ENCODE data around the gene CNPPD1. TPM values are rescaled to one million over a fixed set of nuclear protein-coding genes. Genes with fewer than 3 reads are reported as not detected.

The CNPPD1 gene
- total and polyA plus RNA-seq, 2 of the 8 experiments (the other 6 are each of a cell fraction or from before 2014, with no cell fraction given), result 32.9 to 35.9 TPM

GRCh38 chr2:219197388-219197787, 20.7 kb upstream of the CNPPD1 start:
- DNase-seq (ENCODE audit: low read depth in 1 of 2, low spot score in 2 of 2) (no peak), FAIRE-seq (no peak)
- Histone ChIP-seq H2BK120ac (replicated peaks; ENCODE audit: low read depth, low read length) (no peak overlapping the region), H3K4me1 (replicated peaks in 1 of 4; ENCODE audit: control insufficient read depth in 3 of 4, insufficient read depth in 4 of 4, low read length in 3 of 4) (no peaks in the 10 kb centered on the region), H2BK5ac (ENCODE audit: low read depth, low read length) (no peak overlapping the region), H3K79me1 (ENCODE audit: low read depth, low read length) (no peaks in the 10 kb centered on the region), H3K36me3 (ENCODE audit: control insufficient read depth in 2 of 4, insufficient read depth in 4 of 4, low read length in 3 of 4) (no peaks in the 10 kb centered on the region), H3K18ac (ENCODE audit: extremely low read depth, low read length) (no peak overlapping the region), H3K9ac (replicated peaks in 1 of 4; ENCODE audit: extremely low read depth in 1 of 4, low read depth in 3 of 4, low read length in 3 of 4) (no peak overlapping the region), H3K27ac (ENCODE audit: low read depth, low read length) (no peak overlapping the region), H3K79me2 (ENCODE audit: control insufficient read depth in 1 of 2, insufficient read depth in 2 of 2, low read length in 2 of 2) (no peaks in the 10 kb centered on the region), H3K56ac (replicated peaks; ENCODE audit: insufficient read length, low read depth, low read length) (no peak overlapping the region), H2AFZ (ENCODE audit: low read length) (no peak overlapping the region), H2BK12ac (ENCODE audit: low read depth, low read length) (no peak overlapping the region), H2BK15ac (ENCODE audit: low read length) (no peak overlapping the region), H3K9me3 (ENCODE audit: insufficient read depth in 2 of 2, low read depth in 1 of 2, low read length in 1 of 2) (no peaks in the 10 kb centered on the region), H4K20me1 (replicated peaks in 1 of 2; ENCODE audit: control insufficient read depth in 1 of 2, insufficient read depth in 2 of 2, low read length in 2 of 2) (no peaks in the 10 kb centered on the region), H4K8ac (ENCODE audit: extremely low read depth, insufficient read depth, low read length) (no peak overlapping the region), H3K23me2 (ENCODE audit: low read depth, low read length) (no peaks in the 10 kb centered on the region), H2AK5ac (ENCODE audit: low read depth, low read length) (no peak overlapping the region), H4K5ac (ENCODE audit: insufficient read length, low read depth, low read length) (no peak overlapping the region), H3K14ac (ENCODE audit: insufficient read length) (no peak overlapping the region), H3K23ac (ENCODE audit: insufficient read length) (no peak overlapping the region), H3K4ac (replicated peaks; ENCODE audit: insufficient read length, low read depth, low read length) (no peak overlapping the region), H3K27me3 (replicated peaks in 1 of 4; ENCODE audit: control insufficient read depth in 3 of 4, extremely low read depth in 1 of 4, insufficient read depth in 3 of 4, low read length in 3 of 4) (no peaks in the 10 kb centered on the region), H2BK20ac (ENCODE audit: low read length) (no peak overlapping the region), H4K91ac (replicated peaks; ENCODE audit: insufficient read length, low read length) (no peak overlapping the region), H3K4me2 (ENCODE audit: insufficient read depth in 1 of 2, low read depth in 2 of 2, low read length in 2 of 2) (no peak overlapping the region), H3K4me3 (ENCODE audit: extremely low read depth in 1 of 4, insufficient read depth in 2 of 4, low read depth in 3 of 4, low read length in 4 of 4) (no peak overlapping the region)
- WGBS, 2 experiments (ENCODE audit: extremely low coverage in 1 of 2, insufficient coverage in 1 of 2, insufficient read length in 1 of 2, insufficient replicate concordance in 2 of 2, low coverage in 1 of 2, low lambda C conversion rate in 2 of 2, missing lambda C conversion rate in 1 of 2), result 92% methylated on average over 1 of the region's 1 CpG; no CpG with 5 or more reads in 1 of the 2 experiments
- ChIA-PET CTCF (ENCODE audit: partially characterized antibody) (interaction anchor here (0.8 to 0.9 kb wide), 3 partner anchors 8 to 101 kb away, joined by 3 to 4 read pairs (median 3); no protein-coding TSS in a partner anchor), POLR2A (ENCODE audit: partially characterized antibody) (interaction anchor here (1.6 to 2.1 kb wide), 2 partner anchors 9 to 20 kb away, joined by 4 to 7 read pairs; partner anchors contain the start of gene ZFAND2B)
- no peak for TF ChIP-seq POLR2AphosphoS5 (IDR thresholded peaks at IDR 0.05; ENCODE audit: low read depth, low read length)
- TF ChIP-seq MAFK (IDR thresholded peaks at IDR 0.05; ENCODE audit: low read depth, low read length), result no peak
- no peak for TF ChIP-seq YY1 (IDR thresholded peaks at IDR 0.05; ENCODE audit: low read depth, low read length)
- no peak for TF ChIP-seq JUND (IDR thresholded peaks at IDR 0.05; ENCODE audit: low read length)
- TF ChIP-seq CTBP2 (IDR thresholded peaks at IDR 0.05; ENCODE audit: borderline replicate concordance, insufficient read depth, insufficient read length, low read length), result no peak
- no peak for TF ChIP-seq PHF8 (conservative IDR thresholded peaks at IDR 0.05; ENCODE audit: low read depth, low read length)
- TF ChIP-seq SP2 (IDR thresholded peaks at IDR 0.05; ENCODE audit: low read length), result no peak
- no peak for TF ChIP-seq CBX8 (IDR thresholded peaks at IDR 0.05; ENCODE audit: borderline replicate concordance, low read depth, low read length)
- TF ChIP-seq ASH2L (IDR thresholded peaks at IDR 0.05; ENCODE audit: low read length), result no peak
- TF ChIP-seq ATF3 (IDR thresholded peaks at IDR 0.05; ENCODE audit: insufficient read depth, low read depth, low read length), result no peak
- TF ChIP-seq SRF (IDR thresholded peaks at IDR 0.05; ENCODE audit: low read depth, low read length), result no peak
- no peak for TF ChIP-seq SIRT6 (IDR thresholded peaks at IDR 0.05; ENCODE audit: low read length)
- TF ChIP-seq POLR2A (IDR thresholded peaks at IDR 0.05; ENCODE audit: control extremely low read depth in 1 of 2, low read depth in 2 of 2, low read length in 2 of 2), result no peak
- no peak for TF ChIP-seq TCF12 (IDR thresholded peaks at IDR 0.05; ENCODE audit: low read depth, low read length)
- no peak for TF ChIP-seq KDM4A (IDR thresholded peaks at IDR 0.05; ENCODE audit: low read depth, low read length, severe bottlenecking)
- no peak for TF ChIP-seq NRF1 (IDR thresholded peaks at IDR 0.05; ENCODE audit: low read depth, low read length)

Data from H1 (cell line).